Dendritic cell treated with granulocyte-macrophage colony-stimulating factor and Interleukin-4, amounts not matched to agents 40 ng/mL and 50 ng/mL, for 4 days (primary cell): Measurements from ENCODE around the gene PAN3.

Experiments used
- H3K27ac Mint-ChIP-seq: one replicate; pipeline ENCODE4 v1.8.0; 2022; ENCODE audit warnings: mild to moderate bottlenecking, mixed read lengths
- H3K27me3 Mint-ChIP-seq: one replicate; pipeline ENCODE4 v1.8.0; 2022; ENCODE audit warnings: mild to moderate bottlenecking, mixed read lengths
- H3K36me3 Mint-ChIP-seq: one replicate; pipeline ENCODE4 v1.8.0; 2022; ENCODE audit warnings: low read depth, mixed read lengths
- H3K4me1 Mint-ChIP-seq: one replicate; pipeline ENCODE4 v1.8.0; 2022; ENCODE audit warnings: low read depth, mixed read lengths
- H3K4me3 Mint-ChIP-seq: one replicate; pipeline ENCODE4 v1.8.0; 2022; ENCODE audit warnings: mild to moderate bottlenecking, moderate library complexity, mixed read lengths
- H3K9me3 Mint-ChIP-seq: one replicate; pipeline ENCODE4 v1.8.0; 2022; ENCODE audit warnings: mixed read lengths
- intact Hi-C: fragments of 100-400 bp; cut with micrococcal nuclease; formaldehyde crosslinking; loops from one replicate; pipeline ENCODE4 v1.15.0; 2022

PAN3 gene

GRCh38 chr13:28161370-28161769 is 23.0 kb downstream of the PAN3 start:
- Mint-ChIP-seq H3K27ac (no peak overlapping the region), H3K9me3 (peaks cover 15% of the 10 kb centered on the region), H3K4me3 (no peak overlapping the region), H3K4me1 (peaks cover 25% of the 10 kb centered on the region), H3K36me3 (peaks cover 20% of the 10 kb centered on the region), H3K27me3 (no peaks in the 10 kb centered on the region)
- intact Hi-C loops: no loop called here

GRCh38 chr13:28163587-28163986 is 25.2 kb downstream of the PAN3 start:
- no peaks in the 10 kb centered on the region for H3K27me3 Mint-ChIP-seq
- intact Hi-C loops: no loop called here
- no peaks in the 10 kb centered on the region for H3K36me3 Mint-ChIP-seq
- H3K4me3 Mint-ChIP-seq: no peak overlapping the region
- H3K9me3 Mint-ChIP-seq: no peaks in the 10 kb centered on the region
- H3K4me1 Mint-ChIP-seq: peaks cover 37% of the 10 kb centered on the region
- no peak overlapping the region for H3K27ac Mint-ChIP-seq

GRCh38 chr13:28166257-28166656 is 27.9 kb downstream of the PAN3 start:
- peaks cover 25% of the 10 kb centered on the region for H3K4me1 Mint-ChIP-seq
- intact Hi-C loops: no loop called here
- H3K27ac Mint-ChIP-seq: no peak overlapping the region
- no peak overlapping the region for H3K4me3 Mint-ChIP-seq
- H3K27me3 Mint-ChIP-seq: no peaks in the 10 kb centered on the region
- peaks cover 5% of the 10 kb centered on the region for H3K36me3 Mint-ChIP-seq
- H3K9me3 Mint-ChIP-seq: no peaks in the 10 kb centered on the region

GRCh38 chr13:28171266-28171665 is 32.9 kb downstream of the PAN3 start:
- H3K27ac Mint-ChIP-seq: no peak overlapping the region
- peaks cover 34% of the 10 kb centered on the region for H3K36me3 Mint-ChIP-seq
- intact Hi-C loops: no loop called here

GRCh38 chr13:28172947-28173346 is 34.6 kb downstream of the PAN3 start:
- no peaks in the 10 kb centered on the region for H3K27me3 Mint-ChIP-seq
- H3K4me3 Mint-ChIP-seq: no peak overlapping the region
- peaks cover 43% of the 10 kb centered on the region for H3K36me3 Mint-ChIP-seq
- peaks cover 31% of the 10 kb centered on the region for H3K4me1 Mint-ChIP-seq
- no peaks in the 10 kb centered on the region for H3K9me3 Mint-ChIP-seq
- H3K27ac Mint-ChIP-seq: no peak overlapping the region
- intact Hi-C loops: no loop called here

More at GRCh38 chr13:28171266-28171665, 32.9 kb downstream of the PAN3 start:
- H3K4me3 Mint-ChIP-seq: no peak overlapping the region
- H3K9me3 Mint-ChIP-seq: no peaks in the 10 kb centered on the region
- H3K27me3 Mint-ChIP-seq: no peaks in the 10 kb centered on the region
- H3K4me1 Mint-ChIP-seq: peaks cover 37% of the 10 kb centered on the region

GRCh38 chr13:28173793-28174192 is 35.4 kb downstream of the PAN3 start:
- Mint-ChIP-seq H3K36me3 (peaks cover 46% of the 10 kb centered on the region), H3K27me3 (no peaks in the 10 kb centered on the region), H3K27ac (no peak overlapping the region), H3K4me1 (peaks cover 25% of the 10 kb centered on the region), H3K4me3 (no peak overlapping the region), H3K9me3 (no peaks in the 10 kb centered on the region)
- intact Hi-C loops: no loop called here

- no peak overlapping the region for H3K4me3 Mint-ChIP-seq
- H3K27ac Mint-ChIP-seq: no peak overlapping the region
- intact Hi-C loops: no loop called here
- peaks cover 26% of the 10 kb centered on the region for H3K4me1 Mint-ChIP-seq
- peaks cover 45% of the 10 kb centered on the region for H3K36me3 Mint-ChIP-seq
- no peaks in the 10 kb centered on the region for H3K9me3 Mint-ChIP-seq
- no peaks in the 10 kb centered on the region for H3K27me3 Mint-ChIP-seq
Observed at GRCh38 chr13:28177327-28177726, 39.0 kb downstream of the PAN3 start.

GRCh38 chr13:28177877-28178276 is 39.5 kb downstream of the PAN3 start:
- Mint-ChIP-seq H3K27me3 (no peaks in the 10 kb centered on the region), H3K4me3 (no peak overlapping the region), H3K4me1 (peaks cover 23% of the 10 kb centered on the region), H3K9me3 (no peaks in the 10 kb centered on the region), H3K27ac (no peak overlapping the region), H3K36me3 (peaks cover 45% of the 10 kb centered on the region)
- intact Hi-C loops: no loop called here

GRCh38 chr13:28179974-28180373 is 41.6 kb downstream of the PAN3 start:
- Mint-ChIP-seq H3K36me3 (peaks cover 51% of the 10 kb centered on the region), H3K27ac (no peak overlapping the region), H3K27me3 (no peaks in the 10 kb centered on the region), H3K4me3 (no peak overlapping the region), H3K9me3 (no peaks in the 10 kb centered on the region), H3K4me1 (peaks cover 20% of the 10 kb centered on the region)
- intact Hi-C loops: no loop called here

GRCh38 chr13:28181413-28181812 is 43.1 kb downstream of the PAN3 start:
- H3K4me3 Mint-ChIP-seq: no peak overlapping the region
- H3K4me1 Mint-ChIP-seq: peaks cover 20% of the 10 kb centered on the region
- H3K27ac Mint-ChIP-seq: no peak overlapping the region
- intact Hi-C loops: no loop called here
- H3K9me3 Mint-ChIP-seq: no peaks in the 10 kb centered on the region
- H3K27me3 Mint-ChIP-seq: no peaks in the 10 kb centered on the region
- H3K36me3 Mint-ChIP-seq: peaks cover 43% of the 10 kb centered on the region

GRCh38 chr13:28185256-28185655 is 46.9 kb downstream of the PAN3 start:
- Mint-ChIP-seq H3K27me3 (no peaks in the 10 kb centered on the region), H3K27ac (no peak overlapping the region), H3K9me3 (no peaks in the 10 kb centered on the region), H3K4me1 (peaks cover 20% of the 10 kb centered on the region), H3K4me3 (no peak overlapping the region), H3K36me3 (peaks cover 68% of the 10 kb centered on the region)
- intact Hi-C loops: no loop called here

- Mint-ChIP-seq H3K4me3 (no peak overlapping the region), H3K36me3 (peaks cover 73% of the 10 kb centered on the region), H3K4me1 (no peaks in the 10 kb centered on the region), H3K27me3 (no peaks in the 10 kb centered on the region), H3K9me3 (no peaks in the 10 kb centered on the region), H3K27ac (no peak overlapping the region)
- intact Hi-C loops: no loop called here
Observed at GRCh38 chr13:28199089-28199488, 60.7 kb downstream of the PAN3 start.

- Mint-ChIP-seq H3K4me1 (no peaks in the 10 kb centered on the region), H3K9me3 (no peaks in the 10 kb centered on the region), H3K36me3 (peaks cover 75% of the 10 kb centered on the region), H3K27me3 (no peaks in the 10 kb centered on the region), H3K4me3 (no peak overlapping the region), H3K27ac (no peak overlapping the region)
- intact Hi-C loops: no loop called here
Observed at GRCh38 chr13:28204043-28204442, 65.7 kb downstream of the PAN3 start.

GRCh38 chr13:28204690-28205443 is 66.5 kb downstream of the PAN3 start:
- peaks cover 5% of the 10 kb centered on the region for H3K4me1 Mint-ChIP-seq
- H3K27me3 Mint-ChIP-seq: no peaks in the 10 kb centered on the region

GRCh38 chr13:28218679-28219078 is 80.3 kb downstream of the PAN3 start:
- H3K4me3 Mint-ChIP-seq: no peak overlapping the region
- intact Hi-C loops: no loop called here
- H3K9me3 Mint-ChIP-seq: no peaks in the 10 kb centered on the region
- H3K36me3 Mint-ChIP-seq: peaks cover 31% of the 10 kb centered on the region
- no peak overlapping the region for H3K27ac Mint-ChIP-seq
- no peaks in the 10 kb centered on the region for H3K4me1 Mint-ChIP-seq
- no peaks in the 10 kb centered on the region for H3K27me3 Mint-ChIP-seq

More at GRCh38 chr13:28204690-28205443, 66.5 kb downstream of the PAN3 start:
- intact Hi-C loops: no loop called here
- H3K27ac Mint-ChIP-seq: no peak overlapping the region
- no peak overlapping the region for H3K4me3 Mint-ChIP-seq
- H3K9me3 Mint-ChIP-seq: no peaks in the 10 kb centered on the region
- peaks cover 80% of the 10 kb centered on the region for H3K36me3 Mint-ChIP-seq
